Activated CD8-positive, alpha-beta memory T cell treated with anti-CD3 and anti-CD28 coated beads, Interleukin-2, amount 50 U/mL, for 1 hour (primary cell): ENCODE data around the gene GPR4.
"Not testable (repeated sequence)": the region's sequence is repeated elsewhere in the genome, so short reads cannot be mapped to it uniquely, and the experiment has no call there.

Source experiments
- DNase-seq: peaks from one replicate; pipeline ENCODE4 v3.0.0-alpha.2; 2020; ENCODE audit errors: extremely low read depth

Gene GPR4

DNA sequence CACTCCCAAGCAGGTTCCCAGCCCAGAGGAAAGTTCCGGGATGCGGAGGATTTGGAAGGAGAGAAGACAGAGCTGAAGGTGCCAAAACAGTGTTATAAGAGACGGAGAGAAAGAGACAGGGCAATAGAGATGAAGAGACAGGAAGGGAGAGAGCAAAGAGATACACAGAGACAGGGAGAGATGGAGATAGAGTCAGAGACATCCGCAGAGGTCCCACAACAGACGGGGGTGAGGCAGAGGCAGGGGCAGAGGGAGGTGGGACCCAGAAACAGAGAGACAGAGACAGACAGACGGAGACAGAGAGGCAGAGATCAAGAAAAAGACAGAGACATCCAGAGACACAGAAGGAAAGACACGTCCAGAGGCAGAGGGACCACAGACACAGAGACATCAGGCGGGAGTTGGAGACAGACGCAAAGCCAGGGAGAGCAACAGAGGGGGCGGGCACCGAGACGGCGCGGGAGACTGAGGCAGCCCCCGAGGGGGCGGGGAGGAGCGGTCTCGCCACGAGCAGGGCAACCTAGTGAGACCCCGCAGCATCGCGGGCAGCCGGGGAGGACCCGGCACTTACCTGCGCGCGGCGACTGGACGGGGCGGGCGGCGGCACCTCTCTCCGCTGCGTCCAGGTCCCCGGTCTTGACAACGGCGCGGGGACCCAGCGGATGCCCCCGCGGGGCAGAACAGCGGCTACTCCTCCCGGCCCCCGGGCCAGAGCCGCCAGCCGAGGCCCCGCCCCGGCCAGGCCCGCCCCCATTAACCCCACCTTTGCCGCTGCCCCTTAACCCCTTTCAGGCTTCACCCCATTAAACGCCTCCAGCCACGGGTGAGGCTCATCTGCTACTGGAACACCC lies at the start of gene GPR4:
TSS of gene GPR4 (minus strand) at position 689 of the 851 bp plus-strand sequence. CDS start 10,346 bp downstream, outside the sequence.
- DNase-seq = no peak

DNA sequence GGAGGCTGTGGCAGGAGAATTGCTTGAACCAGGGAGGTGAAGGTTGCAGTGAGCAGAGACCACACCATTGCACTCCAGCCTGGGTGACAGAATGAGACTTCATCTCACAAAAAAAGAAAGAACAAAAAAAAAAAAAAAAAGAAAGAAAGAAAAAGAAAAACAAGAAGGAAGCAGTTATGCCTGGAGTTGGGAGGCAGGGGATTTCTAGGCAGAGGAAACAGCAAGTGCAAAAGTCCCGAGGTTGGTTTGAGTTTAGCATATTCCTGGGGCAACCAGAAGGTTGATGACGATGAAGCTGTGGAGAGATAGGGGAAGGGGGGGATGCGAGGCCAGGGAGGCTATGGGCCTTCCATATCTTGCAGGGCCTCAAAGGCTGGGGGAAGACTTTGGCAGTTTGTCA lies 48.7 kb upstream of the GPR4 start:
- no peak for DNase-seq

DNA sequence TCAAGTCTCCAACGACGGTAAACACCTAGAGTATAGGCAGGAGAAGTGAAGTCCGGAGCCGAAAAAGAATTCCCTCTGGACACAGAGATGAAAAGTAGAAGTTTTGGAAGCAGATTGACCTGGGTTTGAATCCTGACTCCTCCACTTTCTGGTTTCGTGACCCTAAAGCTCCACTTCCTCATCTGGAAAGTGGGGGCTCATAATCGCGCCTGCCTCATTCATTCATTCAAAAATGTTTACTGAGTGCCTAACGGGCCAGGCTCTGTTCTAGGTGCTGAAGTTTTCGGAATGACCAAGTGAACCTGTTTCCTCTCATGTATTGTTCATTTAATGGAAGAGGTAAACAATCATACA lies 44.3 kb upstream of the GPR4 start:
- DNase-seq = no peak

DNA sequence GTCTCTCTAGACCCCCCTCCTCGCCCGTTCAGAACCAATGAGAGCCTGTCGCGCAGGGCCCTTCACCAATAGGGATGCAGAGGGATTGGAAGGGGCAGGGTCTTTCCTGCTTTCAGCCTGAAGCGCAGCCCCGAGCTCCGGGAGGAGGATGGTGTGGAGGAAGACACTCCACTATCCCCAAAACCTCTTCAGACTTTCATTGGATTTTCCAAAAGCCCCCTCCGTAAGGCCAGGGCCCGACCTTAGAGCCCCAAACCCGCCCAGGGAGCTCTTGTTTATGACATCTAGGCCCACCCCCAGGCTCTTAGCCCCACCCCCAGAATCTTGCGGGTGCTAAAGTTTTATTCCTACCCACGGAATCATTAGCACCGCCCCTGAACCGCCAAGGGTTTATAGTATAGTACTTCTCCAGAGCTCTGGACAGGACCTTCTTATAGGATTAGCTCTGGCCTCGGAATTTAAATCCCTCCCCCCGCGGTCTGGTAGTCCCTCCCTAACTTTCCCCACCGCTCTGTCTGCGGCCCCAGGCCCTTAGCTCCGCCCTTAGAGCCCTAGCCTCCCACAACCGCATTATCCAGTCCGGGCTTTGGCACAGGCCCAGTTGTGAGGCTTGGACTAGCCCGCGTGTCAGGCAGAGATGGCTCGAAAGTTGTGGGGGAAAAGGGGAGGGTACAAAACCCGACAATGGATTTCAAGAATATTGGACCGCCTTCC lies 43.8 kb upstream of the GPR4 start:
- DNase-seq = no peak

DNA sequence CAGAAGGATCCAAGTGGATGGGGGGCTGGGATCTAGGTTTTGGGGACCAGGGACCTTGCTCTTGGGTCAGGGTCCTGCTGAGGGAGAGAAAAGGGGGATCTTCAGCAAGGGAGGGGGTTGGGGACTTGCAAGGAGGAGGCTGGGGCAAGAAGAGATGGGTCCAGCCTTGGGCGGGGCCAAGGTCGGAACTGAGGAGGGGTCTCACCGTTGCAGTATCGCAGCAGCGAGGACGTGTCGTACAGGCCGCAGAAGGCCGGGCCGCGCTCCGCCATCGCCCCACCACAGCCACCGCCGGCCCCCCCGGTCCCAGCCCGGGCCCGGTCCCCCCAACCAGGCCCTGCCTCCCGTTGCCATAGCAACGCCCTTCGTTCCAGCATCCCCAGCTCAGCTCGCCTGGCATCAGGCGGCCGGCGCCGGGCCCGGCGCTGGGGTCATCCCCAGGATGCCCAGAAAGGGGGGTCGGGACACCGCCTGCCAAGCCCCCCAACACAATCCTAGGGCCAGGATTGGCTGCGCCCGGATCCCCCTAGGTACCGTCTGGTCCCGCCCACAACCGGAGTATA lies 43.1 kb upstream of the GPR4 start:
- DNase-seq = no peak

DNA sequence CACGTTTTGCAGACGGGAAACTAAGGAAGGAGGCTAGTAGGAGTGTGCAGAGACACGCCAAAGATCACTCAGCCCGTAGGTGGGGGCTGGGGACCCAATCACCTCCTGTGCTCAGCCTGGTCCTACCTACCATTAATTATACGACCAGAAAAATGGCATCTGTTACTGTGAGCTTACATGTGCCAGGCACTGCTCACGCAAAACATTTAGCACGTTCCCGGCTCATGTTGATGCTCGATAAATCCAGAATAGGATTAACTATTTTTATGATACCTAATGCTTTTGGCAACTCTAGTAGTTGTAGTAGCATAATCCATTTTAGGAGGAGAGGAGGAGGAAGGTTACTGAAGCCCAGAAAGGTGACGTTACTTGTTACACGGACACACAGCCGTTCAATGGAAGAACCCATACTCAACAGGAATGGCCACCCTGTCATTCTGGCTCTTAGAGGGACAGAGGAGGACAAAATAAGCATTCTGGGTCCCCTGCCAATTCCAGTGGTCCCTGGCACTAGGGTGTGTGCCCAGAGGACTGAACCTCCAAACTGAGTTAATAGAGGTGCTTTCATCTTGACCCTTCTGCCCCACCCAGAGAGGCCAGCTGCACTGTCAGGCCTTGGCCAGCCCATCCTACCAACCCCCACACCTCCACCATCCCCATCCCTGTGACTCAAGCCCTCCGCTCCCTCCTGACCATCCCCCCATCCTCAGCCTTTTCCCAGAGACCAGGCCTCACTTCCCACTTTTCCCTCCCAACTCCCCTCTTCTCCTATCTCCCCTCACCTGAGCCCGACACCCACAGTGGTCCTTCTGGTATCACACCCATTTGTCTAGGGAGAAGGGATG lies 42.1 kb upstream of the GPR4 start:
- DNase-seq = no peak

DNA sequence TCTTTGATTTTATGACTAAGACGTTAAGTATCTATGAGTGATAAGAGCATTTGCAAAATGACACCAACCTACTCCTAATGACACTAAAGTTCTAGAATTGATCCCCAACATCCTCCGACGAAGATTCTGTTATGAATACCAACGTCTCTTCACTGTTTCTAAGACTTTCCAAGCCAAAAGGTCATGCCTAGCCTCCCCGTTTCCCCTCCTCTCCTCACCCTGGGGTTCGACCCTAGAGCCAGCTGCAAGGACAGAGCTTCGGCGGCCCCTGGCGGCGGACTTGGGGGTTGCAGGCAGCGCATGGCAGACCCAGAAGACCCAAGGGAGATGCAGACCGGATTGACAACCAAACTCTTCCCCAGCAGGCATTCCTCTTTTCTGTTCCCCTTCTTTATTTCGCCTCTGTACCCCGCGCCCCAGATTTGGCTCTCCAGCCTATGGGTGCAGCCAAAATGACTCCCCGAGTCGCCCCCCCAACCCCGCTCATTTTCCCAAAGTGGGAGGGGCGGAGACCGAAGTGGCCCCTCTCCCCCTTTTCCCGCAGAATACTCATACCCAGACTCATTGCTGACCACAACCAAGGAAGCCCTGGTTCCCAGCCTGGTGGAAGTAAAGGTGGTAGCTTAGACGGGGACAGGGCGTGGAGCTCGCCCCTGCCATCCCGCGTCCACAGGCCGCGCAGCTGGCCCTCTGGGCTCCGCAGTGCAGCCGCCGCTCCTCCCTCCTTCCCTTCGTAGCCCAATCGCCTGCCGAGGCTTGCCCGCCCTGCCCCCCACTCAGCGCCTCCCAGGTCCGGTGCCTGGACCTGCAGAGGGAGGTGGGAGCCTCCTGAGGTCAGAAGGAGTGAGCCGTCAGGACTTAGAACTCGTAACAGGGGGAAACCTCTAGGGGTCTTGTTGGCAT lies 41.3 kb upstream of the GPR4 start:
- DNase-seq = peak; percentile 67

DNA sequence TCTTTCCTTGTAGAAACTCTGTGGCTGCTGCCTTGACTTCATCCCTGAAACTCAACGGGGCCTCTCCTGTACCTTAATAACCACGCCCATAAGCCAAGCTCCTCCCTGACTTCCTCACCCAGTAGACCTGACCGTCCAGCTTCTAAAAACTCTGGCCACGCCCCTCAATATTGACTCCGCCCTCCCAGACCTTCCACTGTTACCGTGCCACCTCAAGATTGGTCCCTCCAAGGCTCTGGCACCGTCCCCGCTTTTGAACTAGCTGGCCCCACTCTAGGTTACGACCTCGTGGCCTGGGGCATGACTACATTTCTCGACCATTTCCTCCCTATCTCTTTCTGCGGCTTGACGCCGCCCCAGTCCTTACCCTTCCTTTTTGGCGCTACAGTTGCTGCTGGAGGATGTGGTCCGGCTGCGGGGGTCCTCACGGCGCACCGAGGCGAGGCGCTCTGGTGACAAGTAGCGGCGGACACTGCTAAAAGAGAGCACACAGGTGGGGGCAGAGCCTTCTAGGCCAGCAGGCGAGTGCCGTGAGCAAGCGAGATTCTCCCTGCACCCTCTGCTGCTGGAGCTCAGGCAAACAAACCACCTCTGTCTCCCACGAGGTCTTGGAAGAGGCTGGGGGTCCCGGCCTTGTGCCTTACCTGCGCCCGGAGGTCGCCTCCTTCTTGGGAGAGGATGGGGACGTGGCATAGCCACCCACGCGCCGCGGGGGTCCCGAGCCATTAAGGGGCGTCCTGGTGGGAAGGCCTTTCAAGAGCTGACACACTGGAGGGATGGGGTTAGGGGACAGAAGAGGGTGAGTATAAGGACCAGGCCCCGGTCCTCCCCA lies 39.5 kb upstream of the GPR4 start:
- no peak for DNase-seq

DNA sequence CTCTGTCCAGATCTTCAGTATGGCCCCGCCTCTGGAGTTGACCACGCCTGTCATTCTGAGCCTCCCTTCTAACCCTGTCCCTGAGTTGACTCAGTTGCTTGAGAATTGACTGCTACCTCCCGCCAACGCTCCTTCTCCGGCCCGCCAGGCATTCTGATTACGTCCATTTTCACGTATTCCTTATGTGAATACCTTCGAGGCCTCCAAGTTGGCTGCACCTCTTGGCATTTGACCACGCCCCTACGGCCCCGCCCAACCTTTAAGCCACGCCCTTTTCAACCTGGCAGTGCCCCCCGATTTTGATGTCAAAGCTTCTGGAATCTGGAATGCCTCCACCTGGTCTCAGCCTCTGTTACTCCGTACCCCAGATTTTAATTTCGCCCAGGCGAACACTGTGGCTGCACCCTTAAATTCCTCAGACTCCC lies 38.8 kb upstream of the GPR4 start:
- DNase-seq = no peak

DNA sequence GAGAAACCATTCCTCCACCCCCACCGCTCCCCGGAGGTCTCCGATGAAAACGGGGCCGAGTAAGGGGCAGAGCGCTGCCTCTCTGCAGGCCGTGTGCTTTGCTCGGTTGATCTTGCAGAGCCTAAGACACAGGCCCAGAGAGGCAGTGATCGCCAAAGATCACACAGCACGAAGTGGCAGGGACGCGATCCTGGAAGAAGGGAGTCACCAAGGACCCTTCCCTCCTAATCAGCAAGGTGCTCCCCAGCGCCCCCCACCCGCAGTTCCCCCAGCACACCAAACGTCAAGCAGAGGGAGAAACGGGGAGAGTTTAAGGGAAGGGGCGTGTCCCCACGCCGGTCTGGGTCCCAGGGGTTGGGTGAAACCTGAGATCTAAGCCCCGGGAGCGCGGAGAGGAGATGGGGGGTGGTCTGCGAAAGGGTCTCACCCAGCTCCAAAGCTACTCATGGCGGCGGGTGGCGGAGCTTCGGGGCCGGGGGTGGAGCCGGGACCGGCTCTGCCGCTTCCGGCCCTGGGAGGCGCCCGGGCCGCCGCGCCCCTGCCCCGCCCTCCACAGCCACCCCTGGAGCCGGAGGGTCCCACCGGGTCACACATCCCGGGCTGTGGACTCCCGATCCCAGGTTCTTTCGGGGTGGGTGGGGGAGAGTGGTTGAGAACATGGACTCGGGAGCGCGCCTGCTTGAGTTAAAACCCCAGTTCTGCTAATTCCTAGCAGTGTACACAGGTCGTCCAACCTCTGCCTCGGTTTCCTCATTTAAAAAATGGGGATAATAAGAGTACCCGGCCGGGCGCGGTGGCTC lies 37.1 kb upstream of the GPR4 start, which contains the start of gene EML2:
TSS of gene EML2 (minus strand) at position 468 of the 800 bp plus-strand sequence. CDS start at position 447, 21 bp downstream.
- DNase-seq = no peak

DNA sequence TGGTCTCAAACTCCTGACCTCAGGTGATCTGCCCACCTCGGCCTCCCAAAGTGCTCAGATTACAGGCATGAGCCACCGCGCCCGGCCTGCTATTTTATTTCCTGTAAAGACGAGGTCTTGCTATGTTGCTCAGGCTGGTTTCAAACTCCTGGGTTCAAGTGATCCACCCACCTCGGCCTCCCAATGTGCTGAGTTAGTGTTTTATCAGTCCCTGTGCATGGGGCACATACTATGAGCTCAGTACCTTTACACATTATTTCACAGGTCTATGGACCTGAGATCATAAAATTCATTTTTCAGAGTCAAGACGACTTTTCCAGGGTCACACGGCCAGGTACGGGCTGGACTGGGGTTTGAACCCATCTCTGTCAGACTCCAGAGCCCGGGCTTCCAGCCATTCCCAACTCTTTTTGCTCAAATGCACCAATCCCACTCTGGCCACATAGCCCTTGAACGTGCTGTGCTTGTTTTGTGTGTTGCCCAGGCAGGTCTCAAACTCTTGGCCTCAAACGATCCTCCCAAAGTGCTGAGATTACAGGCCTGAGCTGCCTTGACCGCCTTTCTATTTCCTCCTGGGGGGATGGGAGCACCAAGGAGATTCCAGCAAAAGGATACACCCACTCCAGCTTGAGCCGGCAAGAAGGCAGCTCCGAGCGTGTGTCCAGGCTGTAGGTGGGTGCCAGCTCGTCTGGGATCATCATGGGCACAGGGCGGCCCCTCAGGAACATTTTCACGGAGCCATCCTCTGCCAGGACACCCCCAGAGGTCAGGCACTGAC lies 36.1 kb upstream of the GPR4 start:
- no peak for DNase-seq

DNA sequence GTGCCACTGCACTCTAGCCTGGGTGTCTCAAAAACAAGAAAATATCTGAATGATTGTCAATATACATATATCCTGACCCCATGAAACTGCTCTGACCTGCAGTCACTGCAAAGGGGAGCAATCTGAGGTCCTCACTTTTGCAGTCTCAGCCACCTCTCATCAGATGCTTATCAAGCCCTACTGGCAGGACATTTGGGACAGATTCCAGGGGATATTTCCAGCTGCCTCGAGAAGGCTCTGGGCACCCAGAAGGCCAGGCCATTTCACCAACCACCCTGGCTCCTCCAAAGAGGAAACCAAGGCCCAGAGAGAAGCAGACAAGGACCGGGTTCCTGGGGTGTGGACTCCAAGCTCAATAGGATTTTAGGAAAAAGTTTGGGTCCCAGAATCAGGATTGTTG lies 34.9 kb upstream of the GPR4 start:
- DNase-seq = no peak

DNA sequence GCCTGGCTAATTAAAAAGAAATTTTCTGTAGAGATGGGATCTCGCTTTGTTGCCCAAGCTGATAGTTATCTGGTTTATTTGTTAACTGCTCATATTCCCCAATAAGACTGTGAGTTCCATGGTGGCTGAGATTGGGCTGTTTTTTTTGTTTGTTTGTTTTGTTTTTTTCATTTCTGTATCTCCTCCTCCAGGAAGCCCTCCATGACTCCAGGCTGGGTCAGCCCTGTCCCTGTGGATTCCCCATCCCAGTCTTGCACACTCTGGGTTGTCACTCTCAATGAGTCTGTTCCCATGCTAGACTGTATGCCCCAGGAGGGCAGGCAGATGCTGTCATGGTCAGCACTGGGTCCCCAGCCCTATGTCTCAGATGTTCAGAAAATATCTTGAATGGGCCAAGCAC lies 34.3 kb upstream of the GPR4 start:
- DNase-seq = no peak

DNA sequence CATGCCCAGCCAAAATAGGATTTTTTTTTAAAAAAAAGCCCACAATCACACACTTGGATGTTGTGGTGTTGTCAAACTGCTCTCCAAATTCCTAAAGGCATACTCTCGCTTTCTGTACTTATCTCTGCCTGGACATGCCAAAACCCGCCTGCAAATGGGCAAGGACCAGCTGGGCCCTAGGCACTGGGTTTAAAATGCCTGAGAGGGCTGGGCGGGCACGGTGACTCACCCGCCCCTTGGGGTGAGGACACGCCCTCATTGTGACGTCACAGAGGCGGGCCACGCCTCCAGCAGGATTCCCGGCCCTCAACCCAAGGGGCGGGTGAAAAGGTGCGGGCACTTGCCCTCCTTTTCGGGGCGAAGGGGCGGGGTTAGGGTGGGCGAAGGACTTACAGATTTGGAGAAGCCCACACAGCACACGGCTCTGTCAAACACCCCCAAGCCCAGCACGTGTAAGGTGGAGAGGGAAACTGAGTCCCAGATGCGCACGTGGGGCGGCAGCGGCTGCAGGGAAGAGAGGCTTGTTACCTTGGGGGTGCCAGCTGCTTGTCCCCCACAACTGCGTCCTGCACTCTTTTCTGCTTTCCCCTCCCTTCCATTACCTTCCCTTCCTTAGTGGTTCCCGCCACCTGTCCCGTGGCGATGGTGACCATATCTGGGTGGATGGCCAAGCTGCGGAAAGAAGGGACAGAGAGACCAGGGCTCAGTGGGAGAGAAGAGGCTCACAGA lies 30.6 kb upstream of the GPR4 start:
- no peak for DNase-seq

DNA sequence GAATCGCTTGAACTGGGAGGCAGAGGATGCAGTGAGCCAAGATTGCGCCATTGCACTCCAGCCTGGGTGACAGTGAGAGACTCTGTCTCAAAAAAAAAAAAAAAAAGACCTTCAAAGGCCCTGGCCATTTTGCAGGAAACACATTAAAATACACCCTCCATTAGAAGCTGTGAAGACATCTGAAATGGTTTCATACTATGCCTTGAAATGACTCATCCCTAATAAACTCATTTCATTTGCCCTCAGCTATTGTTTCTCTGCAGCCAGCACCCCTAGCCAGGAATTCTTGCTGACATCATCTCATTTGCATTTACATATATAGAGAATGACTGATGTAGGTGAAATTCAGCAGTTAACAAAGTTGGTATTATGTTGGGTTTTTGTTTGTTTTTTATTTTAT lies 28.5 kb upstream of the GPR4 start:
- DNase-seq = no peak

DNA sequence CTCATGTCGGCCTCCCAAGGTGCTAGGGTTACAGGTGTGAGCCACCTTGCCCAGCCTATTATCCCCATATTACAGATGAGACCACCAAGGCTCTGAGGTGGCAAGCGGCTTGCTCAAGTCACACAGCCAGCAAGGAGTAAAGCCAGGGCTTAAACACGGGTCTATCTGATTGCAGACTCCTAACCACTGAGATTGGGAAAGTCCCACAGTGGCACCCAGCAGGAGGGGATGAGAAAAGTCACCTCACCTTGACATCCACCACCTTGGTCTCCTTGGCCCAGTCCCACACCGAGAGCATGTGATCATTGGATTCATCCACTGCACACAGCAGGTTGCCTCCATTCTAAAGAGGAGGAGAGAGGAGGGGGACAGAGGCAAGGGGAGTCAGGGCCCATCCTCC lies 27.7 kb upstream of the GPR4 start:
- DNase-seq = no peak

DNA sequence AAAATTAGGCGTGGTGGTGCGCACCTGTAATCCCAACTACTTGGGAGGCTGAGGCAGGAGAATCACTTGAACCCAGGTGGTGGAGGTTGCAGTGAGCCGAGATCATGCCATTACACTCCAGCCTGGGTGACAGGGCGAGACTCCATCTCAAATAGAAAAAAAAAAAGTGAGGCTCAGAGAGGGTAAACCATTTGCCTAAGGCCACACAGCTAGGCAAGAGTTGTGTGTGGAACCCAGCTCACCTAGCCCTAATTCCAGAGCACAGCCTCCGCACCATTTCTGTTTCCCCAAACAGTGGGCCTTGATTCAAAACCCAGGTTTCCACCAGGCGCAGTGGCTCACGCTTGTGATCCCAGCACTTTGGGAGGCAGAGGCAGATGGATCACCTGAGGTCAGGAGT lies 26.2 kb upstream of the GPR4 start:
- DNase-seq = not testable (repeated sequence)

DNA sequence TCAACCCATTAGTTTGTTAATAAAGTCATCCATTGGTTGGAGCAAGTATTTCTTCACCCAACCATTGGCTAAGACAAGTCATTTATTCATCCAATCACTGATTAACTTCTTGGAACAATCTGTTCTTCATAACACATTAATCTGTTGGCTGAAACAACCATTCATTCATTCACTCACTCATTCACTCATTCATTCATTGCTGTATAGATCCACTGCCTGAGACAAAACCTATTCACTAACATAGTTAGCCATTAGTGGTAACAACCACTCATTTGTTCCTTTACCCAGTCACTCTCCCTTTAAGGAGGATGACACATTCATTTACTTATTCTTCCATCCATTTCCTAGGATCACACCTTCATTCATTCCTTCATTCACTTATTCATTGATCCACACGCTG lies 22.0 kb upstream of the GPR4 start:
- no peak for DNase-seq
